SK-N-SH (cell line): ENCODE results near the gene CALCR. TPM values are rescaled to one million over a fixed set of nuclear protein-coding genes. Genes with fewer than 3 reads are reported as not detected.

Experiments used
- CTCF ChIA-PET: fragments of 300-600, 350-600 bp; formaldehyde crosslinking; extraction: SDS; loops from one replicate; lab custom pipeline; 2021; lab: Yijun Ruan, JAX
- POLR2A ChIA-PET: fragments of 350-600 bp; sonication (Branson Sonifier 250); formaldehyde crosslinking; extraction: SDS; loops from one replicate; lab custom pipeline; 2020; ENCODE audit warnings: antibody characterized with exemption, inconsistent platforms; lab: Yijun Ruan, JAX
- DNase-seq: peaks from one replicate; pipeline ENCODE4 v3.0.0; 2012
- H2AFZ ChIP-seq: fragments of 200-600 bp; sonication (generic); 2 replicates; pipeline ENCODE4 v1.8.1; 2016; ENCODE audit warnings: antibody characterized with exemption, mild to moderate bottlenecking, low read depth
- H3F3A ChIP-seq: fragments of 200-600 bp; sonication (generic); replicated peaks from 2 replicates; pipeline ENCODE3; 2016; ENCODE audit warnings: antibody characterized with exemption, mild to moderate bottlenecking; ENCODE audit not compliant: insufficient read depth
- H3K27ac ChIP-seq, 2 experiments: fragments of 200-500 bp in 1 of 2; fragments of 200-600 bp in 1 of 2; sonication (Bioruptor generic) in 1 of 2; sonication (generic), shearing (Covaris generic) in 1 of 2; 2 replicates each; pipeline versions ENCODE4 v1.5.1 to v1.6.1; 2014 to 2016; ENCODE audit warnings: low read depth in 2 of 2, inconsistent platforms in 1 of 2, low read length in 1 of 2, mild to moderate bottlenecking in 1 of 2, mixed read lengths in 1 of 2
- H3K27me3 ChIP-seq: fragments of 200-600 bp; sonication (generic), shearing (Covaris generic); 2 replicates; pipeline ENCODE4 v1.6.1; 2016; ENCODE audit warnings: mixed run types; ENCODE audit not compliant: insufficient read depth
- H3K36me3 ChIP-seq, 2 experiments: fragments of 200-500 bp in 1 of 2; fragments of 200-600 bp in 1 of 2; sonication (Bioruptor generic) in 1 of 2; sonication (generic) in 1 of 2; replicated peaks in 1 of 2; 2 replicates each; pipeline versions ENCODE3 to v1.5.1; 2014 to 2016; ENCODE audit warnings: low read length in 1 of 2, mild to moderate bottlenecking in 1 of 2; ENCODE audit not compliant: insufficient read depth in 2 of 2, control insufficient read depth in 1 of 2
- H3K4me1 ChIP-seq, 2 experiments: fragments of 200-500 bp in 1 of 2; fragments of 200-600 bp in 1 of 2; sonication (Bioruptor generic) in 1 of 2; sonication (generic), shearing (Covaris generic) in 1 of 2; 2 replicates each; pipeline versions ENCODE4 v1.5.1 to v1.6.1; 2014 to 2016; ENCODE audit warnings: low read depth in 1 of 2, low read length in 1 of 2, mixed run types in 1 of 2; ENCODE audit not compliant: insufficient read depth in 2 of 2, control insufficient read depth in 1 of 2
- H3K4me2 ChIP-seq: fragments of 200-600 bp; sonication (generic), shearing (Covaris generic); 2 replicates; pipeline ENCODE4 v1.6.1; 2017; ENCODE audit warnings: mixed run types
- H3K4me3 ChIP-seq, 2 experiments: fragments of 200-500 bp in 1 of 2; fragments of 200-600 bp in 1 of 2; sonication (Bioruptor generic) in 1 of 2; sonication (generic), shearing (Covaris generic) in 1 of 2; 2 replicates each; pipeline versions ENCODE4 v1.5.1 to v1.8.1; 2014 to 2016; ENCODE audit warnings: low read depth in 2 of 2, inconsistent platforms in 1 of 2, low read length in 1 of 2, mild to moderate bottlenecking in 1 of 2, mixed read lengths in 1 of 2, moderate library complexity in 1 of 2
- H3K79me2 ChIP-seq: fragments of 200-600 bp; sonication (generic); 2 replicates; pipeline ENCODE4 v1.8.1; 2017; ENCODE audit warnings: mild to moderate bottlenecking; ENCODE audit not compliant: insufficient read depth
- H3K9ac ChIP-seq: fragments of 200-600 bp; sonication (generic); 2 replicates; pipeline ENCODE4 v1.6.1; 2017; ENCODE audit warnings: mixed run types
- H3K9me2 ChIP-seq: fragments of 200-600 bp; sonication (generic); 2 replicates; pipeline ENCODE4 v1.6.1; 2017; ENCODE audit warnings: mixed run types
- H3K9me3 ChIP-seq: fragments of 200-600 bp; sonication (generic); 2 replicates; pipeline ENCODE4 v1.6.1; 2017; ENCODE audit warnings: mixed run types, mild to moderate bottlenecking, moderate library complexity
- H4K20me1 ChIP-seq: fragments of 200-600 bp; sonication (generic); 2 replicates; pipeline ENCODE4 v1.6.1; 2017; ENCODE audit warnings: mild to moderate bottlenecking, mixed run types; ENCODE audit not compliant: insufficient read depth
- CHD2 ChIP-seq: fragments of 150-350 bp; IDR thresholded peaks from 2 replicates; pipeline ENCODE4 v1.6.1; 2018; ENCODE audit warnings: low read length; ENCODE audit not compliant: partially characterized antibody
- FOXJ3 ChIP-seq: sonication (generic); formaldehyde crosslinking; IDR thresholded peaks from 2 replicates; pipeline ENCODE4 v1.5.1; 2020; ENCODE audit warnings: mild to moderate bottlenecking, missing genetic modification reagents
- MXI1 ChIP-seq: IDR thresholded peaks from 2 replicates; pipeline ENCODE4 v1.6.1; 2012; ENCODE audit warnings: mild to moderate bottlenecking, low read depth, low read length, improper control_type of control experiment
- RAD21 ChIP-seq: IDR thresholded peaks from 2 replicates; pipeline ENCODE4 v1.6.1; 2012; ENCODE audit warnings: mild to moderate bottlenecking, low read length
- TCF12 ChIP-seq: IDR thresholded peaks from 2 replicates; pipeline ENCODE4 v1.4.0; 2012
- TEAD4 ChIP-seq: IDR thresholded peaks from 2 replicates; pipeline ENCODE4 v1.4.0; 2012; ENCODE audit warnings: mild to moderate bottlenecking, borderline replicate concordance; ENCODE audit not compliant: insufficient read depth
- YY1 ChIP-seq: IDR thresholded peaks from 2 replicates; pipeline ENCODE4 v1.4.0; 2012; ENCODE audit warnings: low read depth, mild to moderate bottlenecking
- ZBTB33 ChIP-seq: IDR thresholded peaks from 2 replicates; pipeline ENCODE4 v1.4.0; 2012; ENCODE audit warnings: low read depth, borderline replicate concordance
- WGBS: methylation state at CpG from one replicate; pipeline ENCODE4 v1.1.6; 2017; ENCODE audit warnings: low lambda C conversion rate; 5-methylcytosine and 5-hydroxymethylcytosine counted together
- polyA plus RNA-seq, 3 experiments: library from polyadenylated mRNA; depleted of rRNA; stranded (reverse); fragments of >200 nt; gene quantifications; 2 replicates each; pipeline ENCODE4 v1.2.3, GENCODE V29; 2012
- TF ChIP-seq, protein P1 (sequence below): fragments of 200-600 bp; sonication (generic); IDR thresholded peaks from 2 replicates; pipeline ENCODE4 v1.6.1; 2017; ENCODE audit warnings: antibody characterized with exemption, mild to moderate bottlenecking, moderate library complexity
- TF ChIP-seq, protein P2 (sequence below): IDR thresholded peaks from 2 replicates; pipeline ENCODE4 v1.6.1; 2012; ENCODE audit warnings: mild to moderate bottlenecking, low read depth, low read length, moderate library complexity

Gene CALCR
- polyA plus RNA-seq, 1 of the 3 experiments (the other 2 are of a cell fraction), result 0.12 TPM

GRCh38 chr7:93453262-93453661 is 121.3 kb downstream of the CALCR start:
- Histone ChIP-seq H3K27me3 (no peaks in the 10 kb centered on the region; the same call in 1 of the 2 replicates), H3F3A (no peaks in the 10 kb centered on the region), H3K27ac (no peak overlapping the region), H3K79me2 (no peaks in the 10 kb centered on the region), H3K4me1 (no peaks in the 10 kb centered on the region; a peak in 1 of 4 replicates), H3K4me3 (no peak overlapping the region), H3K9me3 (no peaks in the 10 kb centered on the region), H3K9ac (no peak overlapping the region), H3K36me3 (no peaks in the 10 kb centered on the region), H2AFZ (no peak overlapping the region), H3K9me2 (no peaks in the 10 kb centered on the region), H3K4me2 (no peak overlapping the region), H4K20me1 (no peaks in the 10 kb centered on the region)
- no peak for DNase-seq
- TF ChIP-seq MXI1 (no peak), CHD2 (no peak), FOXJ3 (CRISPR knock-in tag) (no peak), RAD21 (no peak), TCF12 (no peak), TEAD4 (no peak), YY1 (no peak), ZBTB33 (no peak)
- TF ChIP-seq, protein P1, sequence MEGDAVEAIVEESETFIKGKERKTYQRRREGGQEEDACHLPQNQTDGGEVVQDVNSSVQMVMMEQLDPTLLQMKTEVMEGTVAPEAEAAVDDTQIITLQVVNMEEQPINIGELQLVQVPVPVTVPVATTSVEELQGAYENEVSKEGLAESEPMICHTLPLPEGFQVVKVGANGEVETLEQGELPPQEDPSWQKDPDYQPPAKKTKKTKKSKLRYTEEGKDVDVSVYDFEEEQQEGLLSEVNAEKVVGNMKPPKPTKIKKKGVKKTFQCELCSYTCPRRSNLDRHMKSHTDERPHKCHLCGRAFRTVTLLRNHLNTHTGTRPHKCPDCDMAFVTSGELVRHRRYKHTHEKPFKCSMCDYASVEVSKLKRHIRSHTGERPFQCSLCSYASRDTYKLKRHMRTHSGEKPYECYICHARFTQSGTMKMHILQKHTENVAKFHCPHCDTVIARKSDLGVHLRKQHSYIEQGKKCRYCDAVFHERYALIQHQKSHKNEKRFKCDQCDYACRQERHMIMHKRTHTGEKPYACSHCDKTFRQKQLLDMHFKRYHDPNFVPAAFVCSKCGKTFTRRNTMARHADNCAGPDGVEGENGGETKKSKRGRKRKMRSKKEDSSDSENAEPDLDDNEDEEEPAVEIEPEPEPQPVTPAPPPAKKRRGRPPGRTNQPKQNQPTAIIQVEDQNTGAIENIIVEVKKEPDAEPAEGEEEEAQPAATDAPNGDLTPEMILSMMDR, result no peak
- TF ChIP-seq, protein P2, sequence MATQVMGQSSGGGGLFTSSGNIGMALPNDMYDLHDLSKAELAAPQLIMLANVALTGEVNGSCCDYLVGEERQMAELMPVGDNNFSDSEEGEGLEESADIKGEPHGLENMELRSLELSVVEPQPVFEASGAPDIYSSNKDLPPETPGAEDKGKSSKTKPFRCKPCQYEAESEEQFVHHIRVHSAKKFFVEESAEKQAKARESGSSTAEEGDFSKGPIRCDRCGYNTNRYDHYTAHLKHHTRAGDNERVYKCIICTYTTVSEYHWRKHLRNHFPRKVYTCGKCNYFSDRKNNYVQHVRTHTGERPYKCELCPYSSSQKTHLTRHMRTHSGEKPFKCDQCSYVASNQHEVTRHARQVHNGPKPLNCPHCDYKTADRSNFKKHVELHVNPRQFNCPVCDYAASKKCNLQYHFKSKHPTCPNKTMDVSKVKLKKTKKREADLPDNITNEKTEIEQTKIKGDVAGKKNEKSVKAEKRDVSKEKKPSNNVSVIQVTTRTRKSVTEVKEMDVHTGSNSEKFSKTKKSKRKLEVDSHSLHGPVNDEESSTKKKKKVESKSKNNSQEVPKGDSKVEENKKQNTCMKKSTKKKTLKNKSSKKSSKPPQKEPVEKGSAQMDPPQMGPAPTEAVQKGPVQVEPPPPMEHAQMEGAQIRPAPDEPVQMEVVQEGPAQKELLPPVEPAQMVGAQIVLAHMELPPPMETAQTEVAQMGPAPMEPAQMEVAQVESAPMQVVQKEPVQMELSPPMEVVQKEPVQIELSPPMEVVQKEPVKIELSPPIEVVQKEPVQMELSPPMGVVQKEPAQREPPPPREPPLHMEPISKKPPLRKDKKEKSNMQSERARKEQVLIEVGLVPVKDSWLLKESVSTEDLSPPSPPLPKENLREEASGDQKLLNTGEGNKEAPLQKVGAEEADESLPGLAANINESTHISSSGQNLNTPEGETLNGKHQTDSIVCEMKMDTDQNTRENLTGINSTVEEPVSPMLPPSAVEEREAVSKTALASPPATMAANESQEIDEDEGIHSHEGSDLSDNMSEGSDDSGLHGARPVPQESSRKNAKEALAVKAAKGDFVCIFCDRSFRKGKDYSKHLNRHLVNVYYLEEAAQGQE, result no peak
- POLR2A ChIA-PET, result no interaction called here
- WGBS, result 10% methylated on average over 4 of the region's 4 CpGs
- CTCF ChIA-PET, result interaction anchor here (1.3 to 1.6 kb wide), 3 partner anchors 8 to 16 kb away, joined by 6 to 8 read pairs (median 7); no protein-coding TSS in a partner anchor
